Ishikawa (cell line): ENCODE measurements around the gene GTF2B.

ENCODE experiments used
- CEBPB ChIP-seq: IDR thresholded peaks from 2 replicates; pipeline ENCODE4 v1.6.1; 2012
- CREB1 ChIP-seq: IDR thresholded peaks from 2 replicates; pipeline ENCODE4 v1.6.1; 2012; ENCODE audit warnings: low read depth
- FOXM1 ChIP-seq: IDR thresholded peaks from 2 replicates; pipeline ENCODE4 v1.6.1; 2012; ENCODE audit warnings: low read depth, borderline replicate concordance
- YY1 ChIP-seq: IDR thresholded peaks from 2 replicates; pipeline ENCODE4 v1.6.1; 2012; ENCODE audit warnings: low read depth

DNA sequence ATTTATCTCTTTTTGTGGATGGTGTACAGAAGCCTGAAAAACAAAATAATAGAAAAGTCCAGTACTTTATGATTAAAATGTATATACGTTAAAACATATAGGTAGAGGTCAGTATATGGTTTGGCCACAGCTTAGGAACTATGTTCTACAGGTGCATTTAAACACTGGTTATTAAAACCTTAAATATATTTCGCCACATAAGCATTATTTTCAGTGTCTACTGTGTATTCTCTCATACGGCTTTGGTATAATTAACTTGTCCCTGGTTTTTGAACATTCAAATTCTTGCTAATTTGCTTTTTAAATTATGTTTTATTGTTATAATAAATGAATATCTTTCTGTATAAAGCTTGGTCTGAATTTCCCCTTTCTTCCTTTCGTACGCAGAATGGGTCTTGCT is 87.9 kb downstream of the GTF2B start:
- no peak for TF ChIP-seq CEBPB
- no peak for TF ChIP-seq YY1
- no peak for TF ChIP-seq FOXM1
- TF ChIP-seq CREB1, result no peak
